Stimulated activated CD4-positive, alpha-beta T cell treated with anti-CD3 and anti-CD28 coated beads, Interleukin-4, amount 100 ng/mL, for 48 hours (primary cell): ENCODE data around the gene CMC2.
A peak's percentile ranks its signal among the peaks of the same experiment; 100 is the strongest.

Experiments
- DNase-seq, 2 donors: peaks; one replicate each; pipeline ENCODE4 v3.0.0-alpha.2; 2020; ENCODE audit warnings: low read depth in 2 of 2

Gene CMC2

GRCh38 chr16:81006813-81007695, at the start of gene CMC2, which contains the start of gene CENPN:
Gene CMC2, minus strand, starts transcription at chr16:81006885. Its CDS starts 9,491 bp downstream, at chr16:80997394.
Gene CENPN, plus strand, starts transcription at chr16:81007214. Its CDS starts 4,726 bp downstream, at chr16:81011940.
- peak; percentile 92 to 96 for DNase-seq

GRCh38 chr16:81053761-81054160, 47.1 kb upstream of the CMC2 start:
- DNase-seq, result no peak

GRCh38 chr16:81042821-81043220, 36.1 kb upstream of the CMC2 start:
- DNase-seq, result no peak

GRCh38 chr16:81041696-81042095, 35.0 kb upstream of the CMC2 start:
- no peak for DNase-seq

- DNase-seq, result no peak
Observed at GRCh38 chr16:81040842-81041241, 34.2 kb upstream of the CMC2 start.

GRCh38 chr16:81040131-81040530, 33.4 kb upstream of the CMC2 start:
- no peak for DNase-seq

- DNase-seq, result no peak
Observed at GRCh38 chr16:81036751-81037350, 30.2 kb upstream of the CMC2 start.

GRCh38 chr16:81035975-81036750, 29.5 kb upstream of the CMC2 start:
- peak; percentile 12 to 28 for DNase-seq

GRCh38 chr16:81035398-81035974, 28.8 kb upstream of the CMC2 start, which contains the start of gene ATMIN:
Gene ATMIN, plus strand, starts transcription at chr16:81035842. Its CDS starts 29 bp downstream, at chr16:81035871.
- DNase-seq, result peak; percentile 76 to 80

- no peak for DNase-seq
Observed at GRCh38 chr16:81029930-81030604, 23.4 kb upstream of the CMC2 start.

GRCh38 chr16:81026429-81026828, 19.7 kb upstream of the CMC2 start:
- no peak for DNase-seq

GRCh38 chr16:81018496-81018895, 11.8 kb upstream of the CMC2 start:
- no peak for DNase-seq

GRCh38 chr16:81014672-81015071, 8.0 kb upstream of the CMC2 start:
- no peak for DNase-seq

GRCh38 chr16:81012974-81013373, 6.3 kb upstream of the CMC2 start:
- no peak for DNase-seq

GRCh38 chr16:81008505-81008789, 1.8 kb upstream of the CMC2 start:
- no peak for DNase-seq

- DNase-seq, result peak; percentile 60 to 73
Observed at GRCh38 chr16:81006211-81006812, 373 bp downstream of the CMC2 start.

GRCh38 chr16:81005610-81006161, 999 bp downstream of the CMC2 start:
- DNase-seq, result no peak

- DNase-seq, result no peak
Observed at GRCh38 chr16:81004646-81005353, 1.9 kb downstream of the CMC2 start.

GRCh38 chr16:81003610-81004460, 2.9 kb downstream of the CMC2 start:
- DNase-seq, result no peak
